K562 (cell line): ENCODE results near the gene MARCHF3. TPM values are rescaled to one million over a fixed set of nuclear protein-coding genes. Genes with fewer than 3 reads are reported as not detected.

Source experiments
- ARID1B ChIP-seq: fragments of 450-650 bp; IDR thresholded peaks from 2 replicates; pipeline ENCODE4 v1.6.1; 2016; ENCODE audit warnings: antibody characterized with exemption, mild to moderate bottlenecking, inconsistent platforms
- CBFA2T2 ChIP-seq: fragments of 450-650 bp; conservative IDR thresholded peaks from 2 replicates; pipeline ENCODE4 v1.6.1; 2017; ENCODE audit warnings: mild to moderate bottlenecking
- NR0B1 ChIP-seq: fragments of 450-650 bp; IDR thresholded peaks from one replicate; pipeline ENCODE4 v1.6.1; 2018; ENCODE audit warnings: mild to moderate bottlenecking, moderate library complexity; ENCODE audit not compliant: partially characterized antibody
- NR2C2 ChIP-seq, 2 experiments: fragments of 200-800 bp in 1 of 2; sonication (Bioruptor generic) in 1 of 2; sonication (generic) in 1 of 2; formaldehyde crosslinking in 1 of 2; IDR thresholded peaks; 2 replicates each; pipeline versions ENCODE4 v1.6.1 to v1.8.0; 2016 to 2022; ENCODE audit warnings: mild to moderate bottlenecking in 1 of 2, missing compliant biosample characterization in 1 of 2, missing genetic modification characterization in 1 of 2, missing genetic modification reagents in 1 of 2
- POLR2H ChIP-seq: IDR thresholded peaks from 2 replicates; pipeline ENCODE4 v1.6.1; 2016; ENCODE audit warnings: missing genetic modification characterization, low read depth, mild to moderate bottlenecking, control low read depth, missing compliant biosample characterization, moderate library complexity
- TEAD4 ChIP-seq, 2 experiments: sonication (generic) in 1 of 2; formaldehyde crosslinking in 1 of 2; IDR thresholded peaks; 2 replicates each; pipeline versions ENCODE4 v1.6.1 to v1.8.0; 2012 to 2022; ENCODE audit warnings: borderline replicate concordance in 1 of 2, inconsistent platforms in 1 of 2, low read length in 1 of 2, mild to moderate bottlenecking in 1 of 2, missing genetic modification reagents in 1 of 2
- ZNF316 ChIP-seq: fragments of 450-650 bp; IDR thresholded peaks from 2 replicates; pipeline ENCODE4 v1.6.1; 2016
- ZNF41 ChIP-seq: fragments of 250-450 bp; sonication (Bioruptor Pico); conservative IDR thresholded peaks from 2 replicates; pipeline ENCODE4 v1.4.0; 2020; ENCODE audit warnings: mild to moderate bottlenecking
- polyA plus RNA-seq, 8 experiments: library from polyadenylated mRNA; depleted of rRNA in 4 of 8; stranded (reverse) in 5 of 8; unstranded in 3 of 8; fragments of >200 nt; fragmentation: Nextera tagmentation in 2 of 8; fragmentation: Illumina TruSeq in 1 of 8; extraction: Ambion mirVana in 2 of 8; extraction: Trizol in 1 of 8; gene quantifications; 2 replicates each; pipeline versions ENCODE4 v1.2.1 to v1.2.3, GENCODE V29; 2011 to 2014; ENCODE audit warnings: inconsistent platforms in 1 of 8, missing spikeins in 1 of 8
- total RNA-seq, 7 experiments: library from RNA; depleted of rRNA in 6 of 7; stranded (reverse); fragments of >200 nt in 6 of 7; fragmentation: Illumina TruSeq in 2 of 7; extraction: Trizol in 2 of 7; gene quantifications; 2 replicates each; pipeline versions ENCODE4 v1.2.1 to v1.2.3, GENCODE V29; 2011 to 2021; ENCODE audit warnings: low replicate concordance in 1 of 7
- TF ChIP-seq, protein P1 (sequence below): fragments of 250-450 bp; sonication (Bioruptor Pico); IDR thresholded peaks from 2 replicates; pipeline ENCODE4 v1.4.0; 2020; ENCODE audit warnings: mild to moderate bottlenecking, moderate library complexity, borderline replicate concordance

MARCHF3 gene
- total and polyA plus RNA-seq, 9 of the 15 experiments (the other 6 are each of a cell fraction or from before 2014, with no cell fraction given), result 5.6 to 37.4 (median 16.5) TPM

- TF ChIP-seq ZNF41 (CRISPR knock-in tag), result no peak
- no peak for TF ChIP-seq NR2C2 (CRISPR knock-in tag; IDR thresholded peaks at IDR 0.05)
- TF ChIP-seq NR2C2 (tag; IDR thresholded peaks at IDR 0.05), result no peak
- TF ChIP-seq ZNF316, result no peak
- TF ChIP-seq, protein P1, sequence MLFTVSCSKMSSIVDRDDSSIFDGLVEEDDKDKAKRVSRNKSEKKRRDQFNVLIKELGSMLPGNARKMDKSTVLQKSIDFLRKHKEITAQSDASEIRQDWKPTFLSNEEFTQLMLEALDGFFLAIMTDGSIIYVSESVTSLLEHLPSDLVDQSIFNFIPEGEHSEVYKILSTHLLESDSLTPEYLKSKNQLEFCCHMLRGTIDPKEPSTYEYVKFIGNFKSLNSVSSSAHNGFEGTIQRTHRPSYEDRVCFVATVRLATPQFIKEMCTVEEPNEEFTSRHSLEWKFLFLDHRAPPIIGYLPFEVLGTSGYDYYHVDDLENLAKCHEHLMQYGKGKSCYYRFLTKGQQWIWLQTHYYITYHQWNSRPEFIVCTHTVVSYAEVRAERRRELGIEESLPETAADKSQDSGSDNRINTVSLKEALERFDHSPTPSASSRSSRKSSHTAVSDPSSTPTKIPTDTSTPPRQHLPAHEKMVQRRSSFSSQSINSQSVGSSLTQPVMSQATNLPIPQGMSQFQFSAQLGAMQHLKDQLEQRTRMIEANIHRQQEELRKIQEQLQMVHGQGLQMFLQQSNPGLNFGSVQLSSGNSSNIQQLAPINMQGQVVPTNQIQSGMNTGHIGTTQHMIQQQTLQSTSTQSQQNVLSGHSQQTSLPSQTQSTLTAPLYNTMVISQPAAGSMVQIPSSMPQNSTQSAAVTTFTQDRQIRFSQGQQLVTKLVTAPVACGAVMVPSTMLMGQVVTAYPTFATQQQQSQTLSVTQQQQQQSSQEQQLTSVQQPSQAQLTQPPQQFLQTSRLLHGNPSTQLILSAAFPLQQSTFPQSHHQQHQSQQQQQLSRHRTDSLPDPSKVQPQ, result no peak
- peak; percentile 62 for TF ChIP-seq ARID1B
- TF ChIP-seq NR0B1, result no peak
- TF ChIP-seq POLR2H, result no peak
- peak; percentile 22; the same call in 1 of the 2 replicates for TF ChIP-seq CBFA2T2
- peak; percentile 73; the same call in 1 of the 2 replicates for TF ChIP-seq TEAD4 (IDR thresholded peaks at IDR 0.05; ENCODE audit: low read length)
- no peak for TF ChIP-seq TEAD4 (CRISPR knock-in tag; IDR thresholded peaks at IDR 0.05; ENCODE audit: borderline replicate concordance)
Measured at GRCh38 chr5:126921241-126922091, 108.9 kb downstream of the MARCHF3 start (continued).
